GM10248 (cell line): ENCODE measurements around the gene GLB1L3.

Experiments
- CTCF ChIA-PET: fragments of 300-600 bp; sonication (Branson Sonifier 250); formaldehyde crosslinking; extraction: SDS; loops from one replicate; lab custom pipeline; 2021; ENCODE audit warnings: antibody characterized with exemption; lab: Yijun Ruan, JAX
- POLR2A ChIA-PET: fragments of 350-650 bp; sonication (Branson Sonifier 250); formaldehyde crosslinking; extraction: SDS; loops from one replicate; lab custom pipeline; 2020; ENCODE audit warnings: antibody characterized with exemption; lab: Yijun Ruan, JAX
- DNase-seq: peaks from one replicate; pipeline ENCODE4 v3.0.0; 2012; ENCODE audit errors: extremely low spot score
- TF ChIP-seq, protein P1 (sequence below): IDR thresholded peaks from 2 replicates; pipeline ENCODE4 v1.5.1; 2012; ENCODE audit warnings: mild to moderate bottlenecking, low read depth; ENCODE audit errors: extremely low read depth, missing control alignments, control extremely low read depth

GLB1L3 gene

DNA sequence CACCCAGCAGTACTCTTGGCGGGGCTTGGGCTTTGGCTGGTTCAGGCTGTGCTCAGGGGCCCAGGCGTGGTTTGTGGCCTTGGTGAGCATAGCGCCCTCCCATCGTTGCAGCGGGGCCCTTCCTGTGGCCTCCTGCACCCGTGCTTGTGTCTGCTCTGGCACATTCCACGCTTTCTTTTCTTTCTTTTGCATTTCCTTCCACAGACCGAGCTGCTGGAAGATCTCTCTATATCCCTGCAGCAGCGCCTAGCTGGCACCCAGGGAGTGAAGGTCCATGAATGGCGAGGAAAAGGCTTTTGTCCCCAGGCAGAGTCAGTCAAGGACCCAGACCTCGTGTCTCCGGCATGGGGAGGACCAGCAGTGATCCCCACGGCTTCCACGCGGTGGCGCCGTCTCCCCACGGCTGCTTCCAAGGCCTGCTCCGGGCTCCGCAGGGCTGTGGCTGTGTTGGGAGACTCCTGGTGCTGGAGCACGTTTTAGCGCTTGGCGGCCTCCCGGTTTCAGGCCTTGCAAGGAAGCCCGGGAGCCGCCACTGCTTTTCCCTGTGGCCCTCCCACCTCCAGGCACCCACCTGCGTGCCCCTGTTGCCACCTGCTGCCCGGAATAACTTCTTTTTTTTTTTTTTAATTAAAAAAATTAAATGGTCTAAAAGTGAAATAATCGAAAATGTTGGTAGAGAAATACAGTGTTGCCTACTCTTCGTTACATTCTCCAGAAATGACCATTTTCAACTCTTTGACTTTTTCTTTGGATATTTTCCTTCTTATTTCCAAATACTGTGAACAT lies 84.1 kb downstream of the GLB1L3 start:
- CTCF ChIA-PET, result interaction anchor here (1.0 to 1.8 kb wide), 3 partner anchors 9 to 219 kb away, joined by 3 to 9 read pairs (median 3); no protein-coding TSS in a partner anchor

DNA sequence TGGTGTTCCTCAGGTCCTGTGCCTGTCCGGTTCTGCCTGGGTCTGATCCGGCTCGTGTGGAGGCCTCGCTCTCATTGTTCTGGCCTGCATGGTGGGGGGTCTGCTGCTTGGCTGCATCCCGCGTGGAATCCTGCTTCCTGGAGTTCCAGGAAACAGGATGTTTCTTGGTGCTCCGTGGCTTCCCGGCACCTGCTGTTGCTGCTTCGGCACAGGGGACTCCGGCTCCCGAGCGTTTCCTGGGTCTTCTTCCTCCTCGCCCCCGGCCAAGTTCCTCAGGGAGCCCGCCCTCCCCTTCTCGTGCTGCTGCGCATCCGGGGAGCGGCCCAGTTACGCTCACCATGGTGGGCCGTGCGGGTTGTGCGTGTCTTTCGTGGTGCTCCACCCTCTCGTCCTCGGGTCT lies 85.5 kb downstream of the GLB1L3 start:
- no peak for DNase-seq
- CTCF ChIA-PET, result interaction anchor here (0.7 kb wide), 1 partner anchor 24 kb away, joined by 3 read pairs; no protein-coding TSS in a partner anchor
- TF ChIP-seq, protein P1, sequence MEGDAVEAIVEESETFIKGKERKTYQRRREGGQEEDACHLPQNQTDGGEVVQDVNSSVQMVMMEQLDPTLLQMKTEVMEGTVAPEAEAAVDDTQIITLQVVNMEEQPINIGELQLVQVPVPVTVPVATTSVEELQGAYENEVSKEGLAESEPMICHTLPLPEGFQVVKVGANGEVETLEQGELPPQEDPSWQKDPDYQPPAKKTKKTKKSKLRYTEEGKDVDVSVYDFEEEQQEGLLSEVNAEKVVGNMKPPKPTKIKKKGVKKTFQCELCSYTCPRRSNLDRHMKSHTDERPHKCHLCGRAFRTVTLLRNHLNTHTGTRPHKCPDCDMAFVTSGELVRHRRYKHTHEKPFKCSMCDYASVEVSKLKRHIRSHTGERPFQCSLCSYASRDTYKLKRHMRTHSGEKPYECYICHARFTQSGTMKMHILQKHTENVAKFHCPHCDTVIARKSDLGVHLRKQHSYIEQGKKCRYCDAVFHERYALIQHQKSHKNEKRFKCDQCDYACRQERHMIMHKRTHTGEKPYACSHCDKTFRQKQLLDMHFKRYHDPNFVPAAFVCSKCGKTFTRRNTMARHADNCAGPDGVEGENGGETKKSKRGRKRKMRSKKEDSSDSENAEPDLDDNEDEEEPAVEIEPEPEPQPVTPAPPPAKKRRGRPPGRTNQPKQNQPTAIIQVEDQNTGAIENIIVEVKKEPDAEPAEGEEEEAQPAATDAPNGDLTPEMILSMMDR, result no peak
- POLR2A ChIA-PET, result no interaction called here

More for the DNA sequence above, 84.1 kb downstream of the GLB1L3 start:
- TF ChIP-seq, protein P1, result peak; percentile 76
- DNase-seq, result peak; percentile 87
- POLR2A ChIA-PET, result no interaction called here

GRCh38 chr11:134362192-134362901 lies 86.2 kb downstream of the GLB1L3 start:
- DNase-seq, result no peak
- TF ChIP-seq, protein P1, result no peak
- ChIA-PET CTCF (no interaction called here), POLR2A (no interaction called here)

DNA sequence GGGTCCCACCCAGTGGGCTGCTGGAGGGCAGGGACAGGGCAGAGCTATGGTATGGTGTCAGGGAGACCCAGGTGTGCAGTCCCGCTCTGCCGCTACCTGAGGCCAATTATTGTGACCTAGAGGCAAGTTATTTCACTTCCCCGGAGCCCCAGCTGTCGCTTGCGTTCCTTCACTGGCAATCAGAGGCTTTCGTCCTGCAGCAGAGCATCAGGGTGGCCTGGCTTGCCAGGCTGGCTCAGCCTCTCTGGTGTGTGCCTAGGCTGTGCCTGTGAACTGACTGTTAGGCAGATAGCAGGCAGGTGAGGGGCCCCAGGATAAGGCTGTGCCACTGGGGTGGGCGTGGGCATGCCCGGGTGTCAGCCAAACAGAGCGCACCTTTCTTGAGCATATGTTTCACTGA lies 87.0 kb downstream of the GLB1L3 start:
- ChIA-PET CTCF (no interaction called here), POLR2A (no interaction called here)
- no peak for DNase-seq
- TF ChIP-seq, protein P1, result no peak

DNA sequence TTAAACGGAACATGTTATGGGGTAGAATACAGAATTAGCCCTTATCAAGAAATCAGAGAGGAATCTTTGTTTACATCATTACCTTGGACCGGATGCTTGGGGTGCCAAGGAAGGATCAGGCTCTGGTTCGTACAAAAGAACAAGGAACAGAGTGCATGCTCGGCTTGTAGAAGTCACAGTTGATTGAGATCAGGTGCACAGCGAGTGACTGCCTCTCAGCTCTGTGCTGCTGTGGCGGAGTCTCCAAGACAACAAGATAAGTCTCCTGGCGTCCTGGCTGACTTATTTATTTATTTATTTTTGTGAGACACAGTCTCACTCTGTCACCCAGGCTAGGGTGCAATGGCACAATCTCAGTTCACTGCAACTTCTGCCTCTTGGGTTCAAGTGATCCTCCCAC lies 87.4 kb downstream of the GLB1L3 start:
- ChIA-PET POLR2A (no interaction called here), CTCF (no interaction called here)
- no peak for DNase-seq
- TF ChIP-seq, protein P1, result no peak

DNA sequence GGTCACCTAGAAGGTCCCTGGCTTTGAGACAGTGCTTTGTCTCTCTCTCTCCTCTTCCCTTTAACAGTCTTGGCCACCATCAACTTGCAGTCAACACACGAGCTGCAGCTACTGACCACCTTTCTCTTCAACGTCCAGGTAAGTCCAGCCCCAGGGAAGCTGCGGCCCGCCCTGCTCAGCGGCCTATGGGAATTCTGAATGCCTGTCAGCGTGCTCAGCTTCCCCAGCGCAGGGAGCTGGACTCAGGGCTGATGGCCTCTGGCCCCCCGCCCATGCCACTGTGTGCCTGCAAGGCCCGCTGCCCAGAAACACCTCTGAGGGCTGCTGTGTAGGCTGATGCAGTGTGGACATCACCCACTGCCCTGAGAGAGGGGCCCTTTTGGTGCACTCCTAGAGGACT lies 88.1 kb downstream of the GLB1L3 start:
- ChIA-PET POLR2A (no interaction called here), CTCF (no interaction called here)
- DNase-seq, result no peak
- TF ChIP-seq, protein P1, result no peak
